ENCODE results near the gene PCSK5. TPM values are rescaled to one million over a fixed set of nuclear protein-coding genes. Genes with fewer than 3 reads are reported as not detected.

PCSK5 gene
- polyA plus RNA-seq, 1 donor (not counting 4 experiments of a cell fraction or from before 2014, with no cell fraction given) = 1.9 TPM

GRCh38 chr9:75953218-75953617, 62.7 kb downstream of the PCSK5 start:
- Histone ChIP-seq H4K20me1 (ENCODE audit: control insufficient read depth, extremely low read depth, insufficient read depth, low read length) (no peaks in the 10 kb centered on the region), H2AFZ (ENCODE audit: control insufficient read depth, low read length) (no peak overlapping the region), H3K4me2 (ENCODE audit: control insufficient read depth, extremely low read depth, insufficient read depth, low read depth, low read length) (no peak overlapping the region), H3K27ac (ENCODE audit: control insufficient read depth, insufficient read depth, low read length) (no peak overlapping the region), H3K36me3 (ENCODE audit: control insufficient read depth in 2 of 2, extremely low read depth in 1 of 2, insufficient read depth in 2 of 2, low read length in 2 of 2) (no peaks in the 10 kb centered on the region), H3K79me2 (ENCODE audit: control insufficient read depth, insufficient read depth, low read length) (no peaks in the 10 kb centered on the region), H3K4me1 (ENCODE audit: control insufficient read depth, extremely low read depth, insufficient read depth, low read length) (no peaks in the 10 kb centered on the region), H3K4me3 (ENCODE audit: control insufficient read depth in 2 of 3, extremely low read depth in 1 of 3, insufficient read depth in 2 of 3, low read depth in 1 of 3, low read length in 3 of 3) (no peak overlapping the region), H3K9me3 (ENCODE audit: control insufficient read depth, low read depth, low read length) (no peaks in the 10 kb centered on the region), H3K27me3 (ENCODE audit: control insufficient read depth, extremely low read depth, insufficient read depth, low read length) (no peaks in the 10 kb centered on the region), H3K9me1 (ENCODE audit: control insufficient read depth, extremely low read depth, insufficient read depth, low read length) (no peaks in the 10 kb centered on the region), H3K9ac (ENCODE audit: control insufficient read depth, extremely low read depth, insufficient read depth, low read length) (no peak overlapping the region)
- FAIRE-seq (no peak), DNase-seq (ENCODE audit: low read depth, low spot score) (no peak)
- dilution Hi-C loops (cut with MboI; ENCODE audit: extremely low pct_ligation_motif_present, low sequenced_read_pairs) = no loop called here
- TF ChIP-seq EZH2 (IDR thresholded peaks at IDR 0.05; ENCODE audit: low read length) (no peak), CTCF (optimal IDR thresholded peaks at IDR 0.05 in 1 of 3, IDR thresholded peaks at IDR 0.05 in 1 of 3, conservative IDR thresholded peaks at IDR 0.05 in 1 of 3; ENCODE audit: extremely low read depth in 1 of 3, insufficient read depth in 2 of 3, low read length in 3 of 3) (no peak)

GRCh38 chr9:75956161-75956560, 65.7 kb downstream of the PCSK5 start:
- TF ChIP-seq EZH2 (IDR thresholded peaks at IDR 0.05; ENCODE audit: low read length) (no peak), CTCF (optimal IDR thresholded peaks at IDR 0.05 in 1 of 3, IDR thresholded peaks at IDR 0.05 in 1 of 3, conservative IDR thresholded peaks at IDR 0.05 in 1 of 3; ENCODE audit: extremely low read depth in 1 of 3, insufficient read depth in 2 of 3, low read length in 3 of 3) (no peak)
- Histone ChIP-seq H3K4me3 (ENCODE audit: control insufficient read depth in 2 of 3, extremely low read depth in 1 of 3, insufficient read depth in 2 of 3, low read depth in 1 of 3, low read length in 3 of 3) (no peak overlapping the region), H3K9me3 (ENCODE audit: control insufficient read depth, low read depth, low read length) (no peaks in the 10 kb centered on the region), H3K27ac (ENCODE audit: control insufficient read depth, insufficient read depth, low read length) (no peak overlapping the region), H3K79me2 (ENCODE audit: control insufficient read depth, insufficient read depth, low read length) (no peaks in the 10 kb centered on the region), H3K4me1 (ENCODE audit: control insufficient read depth, extremely low read depth, insufficient read depth, low read length) (no peaks in the 10 kb centered on the region), H4K20me1 (ENCODE audit: control insufficient read depth, extremely low read depth, insufficient read depth, low read length) (no peaks in the 10 kb centered on the region), H3K9me1 (ENCODE audit: control insufficient read depth, extremely low read depth, insufficient read depth, low read length) (no peaks in the 10 kb centered on the region), H3K27me3 (ENCODE audit: control insufficient read depth, extremely low read depth, insufficient read depth, low read length) (no peaks in the 10 kb centered on the region), H2AFZ (ENCODE audit: control insufficient read depth, low read length) (no peak overlapping the region), H3K9ac (ENCODE audit: control insufficient read depth, extremely low read depth, insufficient read depth, low read length) (no peak overlapping the region), H3K36me3 (ENCODE audit: control insufficient read depth in 2 of 2, extremely low read depth in 1 of 2, insufficient read depth in 2 of 2, low read length in 2 of 2) (no peaks in the 10 kb centered on the region), H3K4me2 (ENCODE audit: control insufficient read depth, extremely low read depth, insufficient read depth, low read depth, low read length) (no peak overlapping the region)
- DNase-seq (ENCODE audit: low read depth, low spot score) = no peak
- FAIRE-seq = no peak
- dilution Hi-C loops (cut with MboI; ENCODE audit: extremely low pct_ligation_motif_present, low sequenced_read_pairs) = no loop called here
